NCI-H187 (cell line): ENCODE results near the gene CDR2L.

Source experiments
- DNase-seq, 2 experiments: peaks; one replicate each; lab custom pipeline; 2025; lab: John Stamatoyannopoulos, UW

Gene CDR2L

GRCh38 chr17:74987418-74987908 lies at the start of gene CDR2L:
Gene CDR2L, plus strand, starts transcription at chr17:74987632. Its CDS starts 412 bp downstream, at chr17:74988044.
- peak; percentile 71 to 86 for DNase-seq

DNA sequence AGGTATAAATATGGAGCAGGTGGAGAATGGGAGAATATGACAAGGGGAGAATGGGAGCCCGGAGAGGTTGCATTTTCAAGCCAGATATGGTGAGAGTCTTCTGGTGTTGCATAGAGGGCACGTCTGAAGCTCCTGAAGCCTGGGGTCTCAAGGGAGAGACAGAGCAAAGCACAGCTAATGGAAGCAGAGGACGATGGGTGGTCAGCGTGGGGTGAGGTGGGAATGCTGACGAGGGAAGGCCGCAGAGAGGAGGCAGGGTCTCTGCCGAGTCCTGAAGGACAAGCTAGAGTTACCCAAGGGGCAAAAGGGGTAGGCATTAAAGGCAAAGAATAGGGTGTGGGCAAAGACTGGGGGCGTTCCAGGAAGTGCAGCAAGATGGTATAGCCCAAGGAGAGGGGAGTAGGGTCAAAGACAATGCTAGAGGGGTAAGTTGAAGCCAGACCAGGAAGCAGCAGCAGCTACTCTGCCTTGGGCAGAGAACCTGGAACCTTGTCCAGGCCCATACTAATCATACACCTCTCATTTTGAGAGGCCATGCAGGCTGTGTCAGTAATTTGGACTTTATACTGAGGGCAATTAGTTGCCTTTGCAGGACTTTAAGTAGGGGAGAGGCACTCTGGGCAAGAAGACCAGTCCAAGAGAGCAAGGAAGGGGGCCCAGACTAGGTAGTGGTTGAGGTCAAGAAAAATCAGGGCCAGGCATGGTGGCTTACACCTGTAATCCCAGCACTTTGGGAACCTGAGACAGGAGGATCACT lies 49.1 kb upstream of the CDR2L start:
- DNase-seq: no peak

DNA sequence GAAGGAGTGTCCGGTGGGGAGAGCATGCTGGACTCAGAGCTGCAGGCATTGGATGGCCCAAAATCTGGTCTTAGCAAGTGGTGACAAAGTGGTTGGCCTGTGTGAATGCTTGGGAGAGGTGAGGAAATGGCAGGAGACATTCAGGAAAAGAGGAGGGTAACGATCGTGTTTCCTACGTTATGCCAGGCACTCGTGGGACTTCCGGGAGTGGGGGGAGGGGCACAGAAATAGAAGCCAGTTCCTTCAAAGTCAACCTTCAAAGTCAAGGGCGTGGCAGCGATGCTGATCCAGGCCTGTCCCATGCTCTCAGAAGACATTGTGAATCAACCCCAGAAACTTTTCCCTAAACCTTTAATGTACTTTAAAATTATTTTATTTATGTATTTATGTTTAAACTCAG lies 47.9 kb upstream of the CDR2L start:
- DNase-seq: no peak

DNA sequence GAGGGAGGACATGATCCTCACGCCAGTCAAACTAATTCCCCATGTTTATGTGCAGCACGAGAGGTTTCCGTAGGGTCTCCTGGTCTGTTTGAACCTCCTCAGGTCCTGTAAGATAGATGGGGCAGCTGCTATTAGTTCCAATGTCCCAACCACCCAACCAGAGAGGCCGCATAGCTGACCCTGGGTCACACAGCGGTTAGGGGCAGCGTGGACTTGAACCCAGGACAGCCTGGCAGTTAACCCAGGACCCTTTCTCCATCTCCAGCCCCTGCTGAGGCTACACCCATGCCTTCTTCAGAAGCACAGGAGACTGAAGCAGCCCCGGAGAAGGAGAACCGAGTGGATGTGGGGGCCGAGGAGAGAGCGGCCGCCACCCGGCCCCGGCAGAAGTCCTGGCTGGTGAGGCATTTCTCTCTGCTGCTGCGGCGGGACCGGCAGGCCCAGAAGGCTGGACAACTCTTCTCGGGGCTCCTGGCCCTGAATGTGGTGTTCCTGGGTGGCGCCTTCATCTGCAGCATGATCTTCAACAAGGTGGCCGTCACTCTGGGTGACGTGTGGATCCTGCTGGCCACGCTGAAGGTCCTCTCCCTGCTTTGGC lies 46.2 kb upstream of the CDR2L start:
- DNase-seq: no peak

DNA sequence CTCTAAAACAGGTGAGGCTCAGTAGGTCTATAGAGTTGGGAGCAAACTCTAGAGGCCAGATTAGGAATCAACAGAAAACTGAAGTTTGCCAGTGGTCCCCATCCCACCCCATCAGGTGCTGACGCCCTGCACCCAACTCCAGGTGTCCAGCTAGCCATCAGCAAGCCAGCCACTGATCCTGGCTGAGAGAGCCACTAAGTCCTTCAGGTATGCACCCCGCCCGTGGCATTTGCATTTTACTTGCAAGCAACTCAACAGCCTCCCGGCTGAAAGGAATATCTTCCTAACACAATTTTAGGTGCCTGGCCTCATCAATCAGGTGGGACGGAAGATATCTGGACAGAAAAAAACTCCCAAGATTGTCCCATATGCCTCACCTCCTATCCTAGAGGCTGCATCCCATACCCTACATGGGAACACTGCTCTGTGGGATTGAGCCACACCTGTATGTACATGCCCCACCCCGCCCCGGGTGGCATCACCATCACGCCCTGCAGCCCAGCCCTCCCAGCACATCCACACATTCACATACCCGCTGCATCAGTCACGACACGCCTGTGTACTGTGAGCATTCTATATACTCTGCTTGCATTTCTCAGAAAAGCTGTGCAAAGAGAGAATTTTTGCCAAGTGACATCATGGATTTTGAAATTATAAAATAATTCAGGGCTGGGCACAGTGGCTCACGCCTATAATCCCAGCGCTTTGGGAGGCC lies 43.5 kb upstream of the CDR2L start:
- DNase-seq: no peak

GRCh38 chr17:74945543-74945942 lies 41.9 kb upstream of the CDR2L start:
- no peak for DNase-seq

GRCh38 chr17:74946641-74947040 lies 40.8 kb upstream of the CDR2L start:
- no peak for DNase-seq

DNA sequence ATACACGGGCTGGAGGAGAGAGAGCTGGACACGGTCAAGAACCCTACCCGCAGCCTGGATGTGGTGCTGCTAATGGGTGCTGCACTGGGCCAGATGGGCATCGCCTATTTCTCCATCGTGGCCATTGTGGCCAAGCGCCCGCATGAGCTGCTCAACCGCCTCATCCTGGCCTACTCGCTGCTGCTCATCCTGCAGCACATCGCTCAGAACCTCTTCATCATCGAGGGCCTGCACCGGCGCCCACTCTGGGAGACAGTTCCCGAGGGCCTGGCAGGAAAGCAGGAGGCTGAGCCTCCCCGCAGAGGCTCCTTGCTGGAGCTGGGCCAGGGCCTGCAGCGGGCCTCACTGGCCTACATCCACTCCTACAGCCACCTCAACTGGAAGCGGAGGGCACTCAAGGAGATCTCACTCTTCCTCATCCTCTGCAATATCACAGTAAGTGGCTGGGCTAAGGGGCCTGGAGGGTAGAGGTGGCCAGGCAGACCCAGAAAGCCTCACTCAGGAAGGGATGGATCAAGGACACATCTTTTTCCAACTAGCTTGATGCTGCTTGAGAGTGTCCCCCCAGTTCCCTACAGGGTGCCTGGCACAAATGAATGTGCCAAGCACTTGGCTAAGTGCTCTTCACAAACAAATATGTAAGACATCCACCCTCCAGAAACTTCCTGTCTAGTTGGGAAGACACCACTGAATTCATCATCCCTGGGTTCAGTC lies 40.2 kb upstream of the CDR2L start:
- DNase-seq: no peak

- no peak for DNase-seq
These were observed 37.8 kb upstream of the CDR2L start for GRCh38 chr17:74949455-74950115.

DNA sequence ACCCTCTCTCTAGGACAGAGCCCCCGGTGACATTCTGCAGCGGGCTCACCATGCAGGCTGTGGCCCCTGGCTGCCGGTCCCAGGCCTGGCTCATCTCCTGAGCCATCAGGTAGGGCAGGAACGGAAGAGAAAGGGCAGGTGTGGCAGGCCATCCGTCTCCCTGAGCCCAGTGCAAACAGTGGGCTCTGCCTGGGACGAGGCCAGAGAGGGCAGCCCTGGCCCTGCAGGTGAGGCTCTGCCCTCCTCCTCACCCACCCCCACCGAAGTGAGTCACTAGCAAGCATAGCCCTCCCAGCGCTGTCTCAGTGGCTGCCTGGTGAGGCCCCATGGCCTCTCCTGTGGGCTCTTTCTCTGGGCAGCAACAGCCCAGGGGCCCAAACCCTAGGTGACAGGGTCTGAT lies 37.2 kb upstream of the CDR2L start:
- DNase-seq: no peak

DNA sequence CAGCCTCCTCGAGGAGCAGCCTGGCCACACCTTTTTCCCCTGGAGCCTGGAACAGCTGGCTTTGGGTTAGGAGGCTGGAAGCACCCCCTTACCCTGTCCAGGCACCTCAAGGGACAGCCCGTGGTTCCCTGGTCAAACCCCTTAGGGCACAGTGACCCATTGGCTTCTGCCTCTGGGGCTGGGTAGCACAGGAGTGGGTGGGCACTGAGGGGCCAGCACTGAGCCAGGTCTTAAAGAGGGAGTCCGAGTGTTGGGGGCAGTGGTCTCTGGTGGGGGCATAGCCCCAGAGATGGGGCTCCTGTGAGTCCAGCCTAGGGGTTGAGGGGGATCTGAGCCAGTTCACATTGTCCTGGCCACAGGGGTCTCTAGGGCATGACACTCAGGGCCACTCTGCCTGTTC lies 36.4 kb upstream of the CDR2L start:
- no peak for DNase-seq

DNA sequence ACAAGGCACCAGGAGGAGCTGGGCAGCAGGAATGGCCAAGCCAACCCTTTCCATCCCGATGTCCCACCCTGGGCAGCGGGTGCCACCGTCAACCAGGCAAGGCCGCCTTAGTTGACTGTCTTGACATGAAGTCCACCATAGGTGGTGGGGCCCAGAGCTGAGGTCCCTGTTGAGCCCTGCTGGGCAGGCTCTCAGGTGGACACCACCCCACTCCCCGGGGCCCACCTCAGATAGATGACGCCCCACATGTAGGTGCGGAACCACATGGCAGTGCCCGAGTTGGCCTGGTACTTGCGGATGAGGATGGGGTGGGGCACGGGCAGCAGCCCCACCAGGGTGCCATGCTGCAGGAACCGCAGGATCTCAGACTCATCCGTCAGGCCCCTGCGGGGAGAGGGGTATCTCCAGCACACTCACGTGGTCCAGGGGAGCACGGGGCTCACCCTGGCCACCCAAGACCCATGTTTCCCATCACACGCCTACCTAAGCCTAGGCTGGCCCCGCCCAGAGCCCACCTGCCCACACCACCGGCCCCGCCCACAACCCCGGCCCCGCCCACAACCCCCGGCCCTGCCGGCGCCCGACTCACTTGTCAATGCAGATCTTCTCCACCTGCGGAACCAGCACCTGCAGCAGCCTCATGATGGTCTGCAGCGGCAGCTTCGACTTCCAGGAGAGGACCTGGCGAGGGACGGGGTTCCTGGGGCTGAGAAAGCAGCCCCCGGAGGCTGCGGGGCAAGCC lies 35.6 kb upstream of the CDR2L start:
- DNase-seq: no peak

DNA sequence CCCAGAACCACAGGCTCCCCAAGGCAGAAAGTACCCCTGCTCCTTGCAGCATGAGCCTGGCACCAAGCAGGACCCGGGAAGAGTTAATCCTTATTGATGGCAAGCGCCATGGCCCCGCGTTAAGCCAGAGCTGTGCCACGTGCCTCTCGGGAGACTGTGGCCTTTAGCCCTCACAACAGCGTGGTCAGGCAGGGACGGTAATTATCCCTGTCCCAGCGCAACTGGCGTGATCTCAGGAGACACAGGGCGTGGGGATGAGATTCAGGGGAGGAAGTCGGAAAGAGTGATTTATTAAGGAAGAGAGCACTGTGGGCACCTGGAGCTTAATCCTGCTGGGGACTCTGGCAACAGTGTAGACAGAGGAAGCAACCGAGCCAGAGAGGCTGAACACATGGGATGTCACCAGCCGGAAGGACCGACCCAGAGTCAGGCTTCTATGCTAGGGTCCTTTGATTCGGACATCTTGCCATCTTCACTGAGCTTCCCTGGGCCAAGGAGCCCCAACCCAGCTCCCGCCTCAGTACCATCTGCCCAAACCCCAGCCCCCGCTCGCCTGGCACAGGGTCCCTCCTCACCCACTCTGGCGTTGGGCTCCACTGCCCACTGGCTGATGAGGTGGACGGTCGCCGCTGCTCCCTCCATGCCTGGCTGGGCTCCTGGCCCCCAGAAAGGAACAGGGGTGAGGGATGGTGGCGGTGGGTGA lies 34.9 kb upstream of the CDR2L start:
- DNase-seq: no peak

GRCh38 chr17:74953134-74953687 lies 34.2 kb upstream of the CDR2L start:
- no peak for DNase-seq

DNA sequence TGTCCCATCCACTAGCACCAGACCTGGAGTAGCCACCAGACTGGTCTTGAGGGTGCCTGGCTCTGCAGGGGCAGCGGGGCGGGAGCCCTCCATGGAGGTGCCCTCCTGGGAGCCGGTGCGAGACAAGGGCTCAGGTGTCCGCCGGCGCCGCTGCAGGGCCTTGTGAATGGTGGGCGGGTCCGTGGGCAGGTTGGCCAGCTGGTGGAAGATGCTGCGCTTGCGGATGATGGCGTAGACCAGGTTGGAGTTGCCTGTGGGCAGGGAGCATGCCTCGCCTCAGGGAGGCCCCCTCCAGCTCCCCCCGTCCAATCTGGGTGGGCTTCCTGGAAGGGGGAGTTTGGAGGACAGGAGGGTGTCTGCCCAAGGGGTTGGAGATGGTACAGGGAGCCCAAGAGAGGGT lies 33.3 kb upstream of the CDR2L start:
- no peak for DNase-seq

GRCh38 chr17:74954665-74955421 lies 32.6 kb upstream of the CDR2L start:
- no peak for DNase-seq

DNA sequence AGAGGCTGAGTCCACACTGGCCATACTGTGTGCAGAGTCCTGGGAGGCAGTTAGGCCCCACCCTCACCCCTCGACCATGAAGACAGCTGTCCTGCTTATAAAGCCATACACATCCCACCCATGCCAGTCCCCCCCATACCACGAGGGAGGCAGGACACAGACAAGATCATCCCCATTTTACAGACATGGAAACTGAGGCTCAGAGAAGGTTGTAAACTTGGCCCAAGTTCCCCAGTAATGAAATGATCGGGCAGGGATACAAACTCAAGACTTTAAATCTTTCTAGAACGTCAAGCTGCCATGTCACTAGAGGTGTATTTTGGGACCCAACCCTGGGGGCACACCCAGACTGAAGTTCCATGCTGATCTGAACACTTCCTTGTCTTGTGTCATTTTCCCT lies 31.3 kb upstream of the CDR2L start:
- no peak for DNase-seq

DNA sequence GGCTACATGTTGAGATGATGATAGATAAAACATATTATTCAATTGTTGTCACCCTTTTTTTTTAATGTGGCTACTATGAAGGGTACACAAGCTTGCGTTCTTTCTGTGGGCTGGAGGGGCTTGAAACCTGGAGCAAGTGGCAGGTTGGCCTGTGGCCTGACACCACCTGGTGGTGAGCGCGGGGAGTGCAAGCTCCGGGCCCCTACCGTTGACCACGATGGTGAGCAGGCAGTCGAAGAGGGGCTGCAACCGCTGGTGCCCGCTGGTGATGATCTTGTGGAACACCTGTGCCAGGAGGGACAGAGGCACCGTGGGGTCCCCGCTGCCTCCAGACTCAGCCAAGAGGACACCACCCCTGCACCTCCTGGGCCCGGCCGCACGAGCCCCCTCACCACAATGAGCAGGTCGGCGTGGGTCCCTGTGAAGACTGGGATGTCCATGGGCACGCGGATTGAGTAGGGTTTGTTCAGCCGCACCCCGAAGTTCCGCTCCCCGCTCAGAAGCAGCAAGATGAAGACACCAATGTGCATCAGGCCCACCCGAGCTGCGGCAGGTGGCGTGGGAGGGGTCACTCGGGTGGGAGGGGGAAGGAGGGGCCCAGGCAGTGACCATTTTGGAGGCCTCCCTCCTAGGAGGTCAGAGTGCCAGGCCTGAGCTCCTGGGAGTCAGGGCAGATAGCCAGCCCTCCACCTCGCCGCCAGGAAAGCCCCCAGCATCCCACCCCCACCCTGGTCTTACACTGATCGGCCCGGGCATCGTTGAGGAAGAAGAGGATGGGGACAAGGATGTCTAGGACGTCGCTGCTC lies 29.3 kb upstream of the CDR2L start:
- peak; percentile 15 to 43 for DNase-seq
